ENCODE measurements around the gene PPHLN1.

Gene PPHLN1

DNA sequence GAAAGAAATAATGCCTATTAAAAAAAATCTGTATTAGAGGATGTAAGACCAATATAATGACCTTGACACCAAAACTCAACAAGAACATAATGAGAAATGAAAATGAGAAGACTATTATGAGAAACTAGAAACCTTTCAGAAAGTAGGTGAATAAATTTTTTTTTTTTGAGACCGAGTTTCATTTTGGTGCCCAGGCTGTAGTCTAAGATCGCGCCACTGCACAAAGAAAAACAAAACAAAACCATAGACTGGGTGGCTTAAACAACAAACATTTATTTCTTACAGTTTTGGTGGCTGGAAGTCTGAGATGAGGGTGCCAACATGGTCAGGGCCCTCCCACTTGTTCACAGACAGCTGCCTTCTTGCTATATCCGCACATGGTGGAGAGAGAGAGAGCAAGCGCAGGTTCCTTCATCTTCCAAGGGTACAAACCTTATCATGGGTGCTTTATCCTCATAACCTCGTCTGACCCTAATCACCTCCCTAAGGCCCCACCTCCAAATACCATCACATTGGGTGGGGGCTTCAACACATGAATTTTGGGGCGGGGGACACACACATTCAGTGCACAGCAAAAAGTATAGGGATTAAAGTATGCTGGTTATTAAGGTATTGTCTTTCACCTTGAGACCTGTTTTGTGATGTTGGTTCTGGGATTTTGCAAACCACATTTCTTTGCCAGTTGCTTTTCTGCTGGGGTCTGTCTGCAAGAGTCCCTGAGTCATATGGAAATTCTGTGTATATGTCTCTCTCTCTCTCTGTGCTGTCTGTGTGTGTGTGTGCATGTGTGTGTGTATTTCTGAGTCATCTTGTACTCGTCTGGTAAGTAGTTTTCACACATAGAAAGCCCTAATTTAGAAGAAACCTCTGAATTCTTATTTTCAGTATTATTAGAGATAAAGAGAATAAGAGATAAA is 26.3 kb upstream of the PPHLN1 start:
- Histone ChIP-seq H2BK120ac (ENCODE audit: low read depth, low read length) (no peak overlapping the region), H3K36me3 (replicated peaks in 1 of 2; ENCODE audit: control insufficient read depth in 2 of 2, insufficient read depth in 2 of 2, low read length in 2 of 2) (no peaks in the 10 kb centered on the region), H3K27me3 (ENCODE audit: control insufficient read depth in 3 of 3, insufficient read depth in 3 of 3, low read depth in 1 of 3, low read length in 3 of 3) (no peaks in the 10 kb centered on the region), H3K79me1 (ENCODE audit: low read depth, low read length) (no peaks in the 10 kb centered on the region), H2BK12ac (ENCODE audit: low read length) (no peak overlapping the region), H2BK5ac (ENCODE audit: low read length) (no peak overlapping the region), H3K27ac (replicated peaks; ENCODE audit: low read length) (no peak overlapping the region), H3K18ac (ENCODE audit: low read length) (no peak overlapping the region), H3K4ac (ENCODE audit: low read length) (no peak overlapping the region), H3K4me3 (ENCODE audit: low read length in 2 of 2) (no peak overlapping the region), H2AK5ac (ENCODE audit: low read depth, low read length) (no peak overlapping the region), H3K9me3 (replicated peaks in 1 of 2; ENCODE audit: control insufficient read depth in 2 of 2, insufficient read depth in 1 of 2, low read depth in 1 of 2, low read length in 2 of 2) (peaks cover 0 to 2% of the 10 kb centered on the region in 2 donors), H4K91ac (ENCODE audit: low read depth, low read length, poor library complexity) (no peak overlapping the region), H3K23ac (ENCODE audit: low read depth, low read length, poor library complexity) (no peak overlapping the region), H3K9ac (ENCODE audit: low read depth, low read length, poor library complexity) (no peak overlapping the region), H4K8ac (ENCODE audit: low read depth, low read length) (no peak overlapping the region), H3K14ac (ENCODE audit: low read length) (no peak overlapping the region), H3K4me2 (ENCODE audit: insufficient read depth, low read length, poor library complexity, severe bottlenecking) (no peak overlapping the region), H3K4me1 (ENCODE audit: control insufficient read depth in 2 of 2, insufficient read depth in 1 of 2, low read depth in 1 of 2, low read length in 2 of 2) (no peaks in the 10 kb centered on the region), H2BK15ac (ENCODE audit: low read length) (no peak overlapping the region), H2AFZ (ENCODE audit: low read length) (no peak overlapping the region)
- DNase-seq (ENCODE audit: low spot score), result no peak
- no CpG with 5 or more reads among the region's 8 CpGs for WGBS, 2 donors (ENCODE audit: extremely low coverage in 2 of 2, insufficient read length in 2 of 2, insufficient replicate concordance in 1 of 2)

DNA sequence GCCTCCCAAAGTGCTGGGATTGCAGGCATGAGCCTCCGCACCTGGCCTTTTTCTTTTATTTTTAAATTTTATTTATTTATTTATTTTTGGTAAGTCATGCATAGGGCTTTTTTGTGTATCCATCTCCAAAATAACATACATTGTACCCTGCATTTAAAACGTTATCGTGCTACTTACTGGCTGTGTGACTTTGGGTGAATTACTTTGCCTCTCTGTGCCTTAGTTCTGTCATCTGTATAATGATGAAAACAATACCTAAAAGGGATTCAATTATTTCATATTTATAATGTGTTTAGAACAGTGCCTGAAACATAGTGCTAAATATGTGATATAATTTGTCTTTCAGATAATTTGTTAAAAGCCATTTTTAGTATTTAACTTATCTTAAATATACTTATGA is 19.7 kb upstream of the PPHLN1 start:
- H4K8ac ChIP-seq (ENCODE audit: low read depth, low read length), result no peak overlapping the region
- no peak overlapping the region for H3K18ac ChIP-seq (ENCODE audit: low read length)
- H3K9ac ChIP-seq (ENCODE audit: low read depth, low read length, poor library complexity), result no peak overlapping the region
- H2AK5ac ChIP-seq (ENCODE audit: low read depth, low read length), result no peak overlapping the region
- no peak overlapping the region for H2AFZ ChIP-seq (ENCODE audit: low read length)
- H3K4me3 ChIP-seq (ENCODE audit: low read length in 2 of 2), result no peak overlapping the region
- H3K4ac ChIP-seq (ENCODE audit: low read length), result no peak overlapping the region
- no CpG with 5 or more reads among the region's 3 CpGs for WGBS, 2 donors (ENCODE audit: extremely low coverage in 2 of 2, insufficient read length in 2 of 2, insufficient replicate concordance in 1 of 2)
- H3K4me2 ChIP-seq (ENCODE audit: insufficient read depth, low read length, poor library complexity, severe bottlenecking), result no peak overlapping the region
- no peaks in the 10 kb centered on the region for H3K27me3 ChIP-seq (ENCODE audit: control insufficient read depth in 3 of 3, insufficient read depth in 3 of 3, low read depth in 1 of 3, low read length in 3 of 3)
- peaks cover 0 to 5% of the 10 kb centered on the region in 2 donors for H3K36me3 ChIP-seq (replicated peaks in 1 of 2; ENCODE audit: control insufficient read depth in 2 of 2, insufficient read depth in 2 of 2, low read length in 2 of 2)
- no peak overlapping the region for H3K14ac ChIP-seq (ENCODE audit: low read length)
- H2BK12ac ChIP-seq (ENCODE audit: low read length), result no peak overlapping the region
- H3K27ac ChIP-seq (replicated peaks; ENCODE audit: low read length), result no peak overlapping the region
- no peaks in the 10 kb centered on the region for H3K79me1 ChIP-seq (ENCODE audit: low read depth, low read length)
- no peak overlapping the region for H2BK15ac ChIP-seq (ENCODE audit: low read length)
- no peaks in the 10 kb centered on the region for H3K4me1 ChIP-seq (ENCODE audit: control insufficient read depth in 2 of 2, insufficient read depth in 1 of 2, low read depth in 1 of 2, low read length in 2 of 2)
- no peak overlapping the region for H2BK5ac ChIP-seq (ENCODE audit: low read length)
- no peak overlapping the region for H4K91ac ChIP-seq (ENCODE audit: low read depth, low read length, poor library complexity)
- no peak for DNase-seq (ENCODE audit: low spot score)
- no peak overlapping the region for H3K23ac ChIP-seq (ENCODE audit: low read depth, low read length, poor library complexity)
- H2BK120ac ChIP-seq (ENCODE audit: low read depth, low read length), result no peak overlapping the region
- H3K9me3 ChIP-seq (replicated peaks in 1 of 2; ENCODE audit: control insufficient read depth in 2 of 2, insufficient read depth in 1 of 2, low read depth in 1 of 2, low read length in 2 of 2), result no peaks in the 10 kb centered on the region

DNA sequence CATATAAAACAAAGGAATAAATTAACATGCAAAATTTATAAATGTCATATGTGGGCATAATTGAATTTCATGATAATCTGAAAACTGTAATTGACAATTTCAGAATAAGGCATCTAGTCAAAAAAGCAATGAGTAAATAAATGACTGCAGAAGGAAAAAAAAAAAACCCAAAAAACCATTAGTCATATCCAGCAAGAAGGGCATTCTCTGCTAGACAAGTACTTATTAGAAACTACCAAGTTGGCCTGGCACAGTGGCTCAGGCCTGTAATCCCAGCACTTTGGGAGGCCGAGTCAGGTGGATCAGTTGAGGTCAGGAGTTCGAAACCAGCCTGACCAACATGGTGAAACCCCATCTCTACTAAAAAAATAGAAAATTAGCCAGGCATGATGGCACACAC is 17.6 kb upstream of the PPHLN1 start:
- Histone ChIP-seq H2AK5ac (ENCODE audit: low read depth, low read length) (no peak overlapping the region), H2AFZ (ENCODE audit: low read length) (no peak overlapping the region), H2BK15ac (ENCODE audit: low read length) (no peak overlapping the region), H3K36me3 (replicated peaks in 1 of 2; ENCODE audit: control insufficient read depth in 2 of 2, insufficient read depth in 2 of 2, low read length in 2 of 2) (peaks cover 0 to 24% of the 10 kb centered on the region in 2 donors), H3K9me3 (replicated peaks in 1 of 2; ENCODE audit: control insufficient read depth in 2 of 2, insufficient read depth in 1 of 2, low read depth in 1 of 2, low read length in 2 of 2) (no peaks in the 10 kb centered on the region), H3K27me3 (ENCODE audit: control insufficient read depth in 3 of 3, insufficient read depth in 3 of 3, low read depth in 1 of 3, low read length in 3 of 3) (no peaks in the 10 kb centered on the region), H3K18ac (ENCODE audit: low read length) (no peak overlapping the region), H3K4ac (ENCODE audit: low read length) (no peak overlapping the region), H3K9ac (ENCODE audit: low read depth, low read length, poor library complexity) (no peak overlapping the region), H2BK5ac (ENCODE audit: low read length) (no peak overlapping the region), H3K4me1 (ENCODE audit: control insufficient read depth in 2 of 2, insufficient read depth in 1 of 2, low read depth in 1 of 2, low read length in 2 of 2) (no peaks in the 10 kb centered on the region), H3K23ac (ENCODE audit: low read depth, low read length, poor library complexity) (no peak overlapping the region), H3K4me2 (ENCODE audit: insufficient read depth, low read length, poor library complexity, severe bottlenecking) (no peak overlapping the region), H4K91ac (ENCODE audit: low read depth, low read length, poor library complexity) (no peak overlapping the region), H2BK12ac (ENCODE audit: low read length) (no peak overlapping the region), H2BK120ac (ENCODE audit: low read depth, low read length) (no peak overlapping the region), H3K4me3 (ENCODE audit: low read length in 2 of 2) (no peak overlapping the region), H4K8ac (ENCODE audit: low read depth, low read length) (no peak overlapping the region), H3K27ac (replicated peaks; ENCODE audit: low read length) (no peak overlapping the region), H3K79me1 (ENCODE audit: low read depth, low read length) (no peaks in the 10 kb centered on the region), H3K14ac (ENCODE audit: low read length) (no peak overlapping the region)
- DNase-seq (ENCODE audit: low spot score), result no peak
- no CpG with 5 or more reads among the region's 2 CpGs for WGBS, 2 donors (ENCODE audit: extremely low coverage in 2 of 2, insufficient read length in 2 of 2, insufficient replicate concordance in 1 of 2)

DNA sequence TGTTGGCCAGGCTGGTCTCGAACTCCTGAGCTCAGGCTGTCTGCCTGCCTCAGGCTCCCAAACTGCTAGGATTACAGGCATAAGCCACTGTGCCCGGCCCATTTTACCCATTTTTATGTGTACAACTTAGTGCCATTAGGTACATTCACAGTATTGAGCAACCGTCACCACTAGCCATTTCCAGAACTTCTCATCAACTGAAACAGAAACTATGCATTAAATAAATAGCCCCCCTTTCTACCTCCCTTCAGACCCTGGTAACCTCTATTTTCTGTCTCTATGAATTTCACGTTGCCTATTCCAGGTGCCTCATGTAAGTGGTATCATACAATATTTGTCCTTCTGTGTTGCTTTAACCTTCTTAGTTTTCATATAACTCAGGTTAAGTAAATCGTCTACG is 16.0 kb upstream of the PPHLN1 start:
- Histone ChIP-seq H3K4ac (ENCODE audit: low read length) (no peak overlapping the region), H3K36me3 (replicated peaks in 1 of 2; ENCODE audit: control insufficient read depth in 2 of 2, insufficient read depth in 2 of 2, low read length in 2 of 2) (peaks cover 0 to 40% of the 10 kb centered on the region in 2 donors), H3K18ac (ENCODE audit: low read length) (no peak overlapping the region), H2BK12ac (ENCODE audit: low read length) (no peak overlapping the region), H3K9ac (ENCODE audit: low read depth, low read length, poor library complexity) (no peak overlapping the region), H4K8ac (ENCODE audit: low read depth, low read length) (no peak overlapping the region), H3K27me3 (ENCODE audit: control insufficient read depth in 3 of 3, insufficient read depth in 3 of 3, low read depth in 1 of 3, low read length in 3 of 3) (no peaks in the 10 kb centered on the region), H2BK15ac (ENCODE audit: low read length) (no peak overlapping the region), H2BK120ac (ENCODE audit: low read depth, low read length) (no peak overlapping the region), H3K4me2 (ENCODE audit: insufficient read depth, low read length, poor library complexity, severe bottlenecking) (no peak overlapping the region), H3K27ac (replicated peaks; ENCODE audit: low read length) (no peak overlapping the region), H3K9me3 (replicated peaks in 1 of 2; ENCODE audit: control insufficient read depth in 2 of 2, insufficient read depth in 1 of 2, low read depth in 1 of 2, low read length in 2 of 2) (no peaks in the 10 kb centered on the region), H3K14ac (ENCODE audit: low read length) (no peak overlapping the region), H3K23ac (ENCODE audit: low read depth, low read length, poor library complexity) (no peak overlapping the region), H3K4me3 (ENCODE audit: low read length in 2 of 2) (no peak overlapping the region), H2BK5ac (ENCODE audit: low read length) (no peak overlapping the region), H2AFZ (ENCODE audit: low read length) (no peak overlapping the region), H3K79me1 (ENCODE audit: low read depth, low read length) (no peaks in the 10 kb centered on the region), H2AK5ac (ENCODE audit: low read depth, low read length) (no peak overlapping the region), H3K4me1 (ENCODE audit: control insufficient read depth in 2 of 2, insufficient read depth in 1 of 2, low read depth in 1 of 2, low read length in 2 of 2) (no peaks in the 10 kb centered on the region), H4K91ac (ENCODE audit: low read depth, low read length, poor library complexity) (no peak overlapping the region)
- no CpG with 5 or more reads among the region's 6 CpGs for WGBS, 2 donors (ENCODE audit: extremely low coverage in 2 of 2, insufficient read length in 2 of 2, insufficient replicate concordance in 1 of 2)
- DNase-seq (ENCODE audit: low spot score), result no peak

Measured in neuronal stem cell (in vitro differentiated cells).